ENCODE measurements around the gene ARHGAP9. TPM values are rescaled to one million over a fixed set of nuclear protein-coding genes. Genes with fewer than 3 reads are reported as not detected.

ARHGAP9 gene
- total and polyA plus RNA-seq, 8 donors, result 2.3 to 28.1 (median 6.7) TPM; not detected in 1

DNA sequence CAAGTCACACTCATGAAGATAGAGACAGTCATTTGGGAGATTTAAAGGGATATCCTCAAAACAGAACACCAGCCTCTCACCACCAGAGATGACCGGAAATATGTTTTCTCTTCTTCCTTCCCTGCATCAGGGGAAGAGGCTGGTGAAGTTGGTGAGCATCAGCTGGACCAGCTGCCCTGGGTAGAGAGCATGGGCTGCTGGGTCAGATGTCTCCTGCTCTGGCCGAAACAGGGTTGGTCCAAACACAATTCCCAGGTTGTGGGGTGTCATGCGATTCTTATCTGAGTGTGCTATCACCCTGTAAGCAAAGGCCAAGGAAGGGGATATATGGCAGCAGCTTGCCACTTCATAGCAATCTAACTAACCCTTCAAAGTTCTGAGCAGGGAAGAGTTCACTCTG lies 7.3 kb downstream of the ARHGAP9 start:
- Histone ChIP-seq H3K9me3 (no peaks in the 10 kb centered on the region), H3K36me3 (peaks cover 0 to 32% (median 9%) of the 10 kb centered on the region in 4 donors), H3K4me3 (no peak overlapping the region), H3K4me1 (peaks cover 17 to 35% (median 23%) of the 10 kb centered on the region in 4 donors), H3K27me3 (peaks cover 0 to 94% (median 35%) of the 10 kb centered on the region in 3 donors), H3K27ac (no peak overlapping the region)
- intact Hi-C loops (cut with DNase I; ENCODE audit: low total_unique reads), result no loop called here
- DNase-seq, result no peak
- 73 to 93% (median 79%) methylated on average over 2 to 3 of the region's 3 CpGs for WGBS, 5 donors
- TF ChIP-seq, protein P1, sequence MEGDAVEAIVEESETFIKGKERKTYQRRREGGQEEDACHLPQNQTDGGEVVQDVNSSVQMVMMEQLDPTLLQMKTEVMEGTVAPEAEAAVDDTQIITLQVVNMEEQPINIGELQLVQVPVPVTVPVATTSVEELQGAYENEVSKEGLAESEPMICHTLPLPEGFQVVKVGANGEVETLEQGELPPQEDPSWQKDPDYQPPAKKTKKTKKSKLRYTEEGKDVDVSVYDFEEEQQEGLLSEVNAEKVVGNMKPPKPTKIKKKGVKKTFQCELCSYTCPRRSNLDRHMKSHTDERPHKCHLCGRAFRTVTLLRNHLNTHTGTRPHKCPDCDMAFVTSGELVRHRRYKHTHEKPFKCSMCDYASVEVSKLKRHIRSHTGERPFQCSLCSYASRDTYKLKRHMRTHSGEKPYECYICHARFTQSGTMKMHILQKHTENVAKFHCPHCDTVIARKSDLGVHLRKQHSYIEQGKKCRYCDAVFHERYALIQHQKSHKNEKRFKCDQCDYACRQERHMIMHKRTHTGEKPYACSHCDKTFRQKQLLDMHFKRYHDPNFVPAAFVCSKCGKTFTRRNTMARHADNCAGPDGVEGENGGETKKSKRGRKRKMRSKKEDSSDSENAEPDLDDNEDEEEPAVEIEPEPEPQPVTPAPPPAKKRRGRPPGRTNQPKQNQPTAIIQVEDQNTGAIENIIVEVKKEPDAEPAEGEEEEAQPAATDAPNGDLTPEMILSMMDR (IDR thresholded peaks at IDR 0.05), result no peak
- no peak for TF ChIP-seq POLR2A (IDR thresholded peaks at IDR 0.05)

DNA sequence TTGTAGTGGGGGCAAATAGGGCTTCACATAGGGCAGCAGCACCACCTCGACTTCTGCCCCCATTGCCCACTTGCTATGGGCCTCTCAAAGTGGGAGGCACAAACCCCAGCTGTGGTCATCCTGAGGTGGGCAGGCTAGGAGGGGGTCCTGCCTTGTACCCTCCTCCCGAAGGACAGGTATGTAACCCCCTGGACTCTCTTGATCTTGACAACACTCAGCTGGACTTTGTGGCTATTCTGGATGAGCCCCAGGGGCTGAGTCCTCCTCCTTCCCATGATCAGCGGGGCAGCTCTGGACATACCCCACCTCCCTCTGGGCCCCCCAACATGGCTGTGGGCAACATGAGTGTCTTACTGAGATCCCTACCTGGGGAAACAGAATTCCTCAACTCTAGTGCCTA lies 8.0 kb downstream of the ARHGAP9 start:
- peaks cover 17 to 33% (median 22%) of the 10 kb centered on the region in 4 donors for H3K4me1 ChIP-seq
- no peak for DNase-seq
- H3K36me3 ChIP-seq, result peaks cover 0 to 32% (median 9%) of the 10 kb centered on the region in 4 donors
- intact Hi-C loops (cut with DNase I; ENCODE audit: low total_unique reads), result no loop called here
- no peak for TF ChIP-seq POLR2AphosphoS5 (IDR thresholded peaks at IDR 0.05)
- TF ChIP-seq, protein P1 (IDR thresholded peaks at IDR 0.05), result no peak
- WGBS, 5 donors, result 80 to 90% (median 84%) methylated on average over 3 of the region's 3 CpGs; no CpG with 5 or more reads in 1 of the 5 donors
- H3K27me3 ChIP-seq, result peaks cover 0 to 88% (median 29%) of the 10 kb centered on the region in 3 donors
- H3K4me3 ChIP-seq, result no peak overlapping the region
- no peaks in the 10 kb centered on the region for H3K9me3 ChIP-seq
- H3K27ac ChIP-seq, result no peak overlapping the region

DNA sequence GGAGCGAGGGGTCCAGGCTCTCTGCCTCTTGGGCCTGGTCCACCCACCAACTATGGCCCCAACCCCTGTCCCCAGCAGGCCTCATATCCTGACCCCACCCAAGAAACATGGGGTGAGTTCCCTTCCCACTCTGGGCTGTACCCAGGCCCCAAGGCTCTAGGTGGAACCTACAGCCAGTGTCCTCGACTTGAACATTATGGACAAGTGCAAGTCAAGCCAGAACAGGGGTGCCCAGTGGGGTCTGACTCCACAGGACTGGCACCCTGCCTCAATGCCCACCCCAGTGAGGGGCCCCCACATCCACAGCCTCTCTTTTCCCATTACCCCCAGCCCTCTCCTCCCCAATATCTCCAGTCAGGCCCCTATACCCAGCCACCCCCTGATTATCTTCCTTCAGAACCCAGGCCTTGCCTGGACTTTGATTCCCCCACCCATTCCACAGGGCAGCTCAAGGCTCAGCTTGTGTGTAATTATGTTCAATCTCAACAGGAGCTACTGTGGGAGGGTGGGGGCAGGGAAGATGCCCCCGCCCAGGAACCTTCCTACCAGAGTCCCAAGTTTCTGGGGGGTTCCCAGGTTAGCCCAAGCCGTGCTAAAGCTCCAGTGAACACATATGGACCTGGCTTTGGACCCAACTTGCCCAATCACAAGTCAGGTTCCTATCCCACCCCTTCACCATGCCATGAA lies 8.6 kb downstream of the ARHGAP9 start:
- intact Hi-C loops (cut with DNase I; ENCODE audit: low total_unique reads), result no loop called here
- DNase-seq, result no peak
- TF ChIP-seq EP300 (IDR thresholded peaks at IDR 0.05) (no peak), POLR2A (IDR thresholded peaks at IDR 0.05) (no peak), POLR2AphosphoS5 (IDR thresholded peaks at IDR 0.05) (no peak)
- TF ChIP-seq, protein P1 (IDR thresholded peaks at IDR 0.05), result no peak
- WGBS, 5 donors, result 58 to 77% (median 71%) methylated on average over 3 to 4 of the region's 4 CpGs
- Histone ChIP-seq H3K4me1 (peaks cover 14 to 28% (median 17%) of the 10 kb centered on the region in 4 donors), H3K36me3 (peaks cover 0 to 32% (median 9%) of the 10 kb centered on the region in 4 donors), H3K9me3 (no peaks in the 10 kb centered on the region), H3K4me3 (no peak overlapping the region), H3K27ac (no peak overlapping the region), H3K27me3 (peaks cover 0 to 83% (median 23%) of the 10 kb centered on the region in 3 donors)

GRCh38 chr12:57470286-57470969 lies 9.2 kb downstream of the ARHGAP9 start:
- peaks cover 0 to 76% (median 17%) of the 10 kb centered on the region in 3 donors for H3K27me3 ChIP-seq
- H3K9me3 ChIP-seq, result no peaks in the 10 kb centered on the region
- TF ChIP-seq POLR2A (IDR thresholded peaks at IDR 0.05), result no peak
- no peak for TF ChIP-seq POLR2AphosphoS5 (IDR thresholded peaks at IDR 0.05)
- TF ChIP-seq, protein P1 (IDR thresholded peaks at IDR 0.05), result no peak
- 83 to 95% (median 92%) methylated on average over 12 to 14 of the region's 14 CpGs for WGBS, 5 donors
- peaks cover 0 to 32% (median 9%) of the 10 kb centered on the region in 4 donors for H3K36me3 ChIP-seq
- intact Hi-C loops (cut with DNase I; ENCODE audit: low total_unique reads), result no loop called here
- H3K4me1 ChIP-seq, result peaks cover 7 to 21% (median 10%) of the 10 kb centered on the region in 4 donors
- H3K27ac ChIP-seq, result no peak overlapping the region
- H3K4me3 ChIP-seq, result no peak overlapping the region
- no peak for DNase-seq

Data from stomach (tissue), 9 donors.